Neural progenitor cell (in vitro differentiated cells): ENCODE results near the gene FMN1. TPM values are rescaled to one million over a fixed set of nuclear protein-coding genes. Genes with fewer than 3 reads are reported as not detected.

Experiments
- DNase-seq: peaks from one replicate; pipeline ENCODE4 v3.0.0-alpha.2; 2016; ENCODE audit warnings: low spot score
- H2AFZ ChIP-seq: fragments of 200-600 bp; sonication (generic); replicated peaks from 2 replicates; pipeline ENCODE4 v1.6.1; 2016; ENCODE audit warnings: antibody characterized with exemption
- H3F3A ChIP-seq: fragments of 200-600 bp; sonication (generic); 2 replicates; pipeline ENCODE4 v1.6.1; 2016; ENCODE audit warnings: antibody characterized with exemption, low read depth
- H3K27ac ChIP-seq: fragments of 200-600 bp; sonication (generic); 2 replicates; pipeline ENCODE4 v1.5.1; 2016; ENCODE audit warnings: mild to moderate bottlenecking
- H3K27me3 ChIP-seq: fragments of 200-600 bp; sonication (generic); 2 replicates; pipeline ENCODE4 v1.6.1; 2016; ENCODE audit warnings: mild to moderate bottlenecking, moderate library complexity
- H3K36me3 ChIP-seq: fragments of 200-600 bp; sonication (generic); 2 replicates; pipeline ENCODE4 v1.5.1; 2016
- H3K4me1 ChIP-seq: fragments of 200-600 bp; sonication (generic); 2 replicates; pipeline ENCODE4 v1.6.1; 2016; ENCODE audit warnings: mixed run types
- H3K4me2 ChIP-seq: fragments of 200-600 bp; sonication (generic); 2 replicates; pipeline ENCODE4 v1.6.1; 2016
- H3K4me3 ChIP-seq: fragments of 200-600 bp; sonication (generic); 2 replicates; pipeline ENCODE4 v1.5.1; 2016
- H3K79me2 ChIP-seq: fragments of 200-600 bp; sonication (generic); 2 replicates; pipeline ENCODE4 v1.6.1; 2016; ENCODE audit warnings: low read depth
- H3K9ac ChIP-seq: fragments of 200-600 bp; sonication (generic); 2 replicates; pipeline ENCODE4 v1.6.1; 2016
- H3K9me3 ChIP-seq: fragments of 200-600 bp; sonication (generic); 2 replicates; pipeline ENCODE4 v1.5.1; 2016; ENCODE audit warnings: low read depth
- H4K20me1 ChIP-seq: fragments of 200-600 bp; sonication (generic); 2 replicates; pipeline ENCODE4 v1.6.1; 2016; ENCODE audit warnings: low read depth
- H3K27ac Mint-ChIP-seq: 3 replicates; pipeline ENCODE4 v1.8.0; 2021; ENCODE audit warnings: mixed read lengths
- H3K27me3 Mint-ChIP-seq: 2 replicates; pipeline ENCODE4 v1.8.0; 2022; ENCODE audit warnings: low read depth, mild to moderate bottlenecking, inconsistent platforms, moderate library complexity, mixed read lengths; ENCODE audit not compliant: insufficient read depth
- H3K36me3 Mint-ChIP-seq: 3 replicates; pipeline ENCODE4 v1.8.0; 2021; ENCODE audit warnings: mixed read lengths
- H3K4me1 Mint-ChIP-seq: 3 replicates; pipeline ENCODE4 v1.8.0; 2021; ENCODE audit warnings: mixed read lengths
- H3K4me3 Mint-ChIP-seq: 3 replicates; pipeline ENCODE4 v1.8.0; 2021; ENCODE audit warnings: mild to moderate bottlenecking, moderate library complexity, mixed read lengths
- H3K9me3 Mint-ChIP-seq: 3 replicates; pipeline ENCODE4 v1.8.0; 2020; ENCODE audit warnings: mixed read lengths
- EZH2 ChIP-seq: fragments of 200-600 bp; sonication (generic); IDR thresholded peaks from 2 replicates; pipeline ENCODE4 v1.6.1; 2017; ENCODE audit warnings: antibody characterized with exemption, mild to moderate bottlenecking, moderate library complexity
- EZH2phosphoT487 ChIP-seq: fragments of 200-600 bp; sonication (generic); IDR thresholded peaks from 2 replicates; pipeline ENCODE4 v1.6.1; 2017; ENCODE audit warnings: antibody characterized with exemption
- total RNA-seq: library from RNA; depleted of rRNA; stranded (reverse); fragments of >200 nt; gene quantifications from 2 replicates; pipeline ENCODE4 v1.2.3, GENCODE V29; 2015; ENCODE audit warnings: low replicate concordance
- TF ChIP-seq, protein P1 (sequence below): fragments of 200-600 bp; sonication (generic); IDR thresholded peaks from 2 replicates; pipeline ENCODE4 v1.5.1; 2017; ENCODE audit warnings: antibody characterized with exemption, mild to moderate bottlenecking

Gene FMN1
- total RNA-seq, 1 donor from 2014 or later = 5.7 TPM

- H3K9ac ChIP-seq = no peak overlapping the region
- DNase-seq = no peak
- TF ChIP-seq EZH2 (no peak), EZH2phosphoT487 (no peak)
- H3K27ac Mint-ChIP-seq = no peak overlapping the region
- no peaks in the 10 kb centered on the region for H3K9me3 ChIP-seq
- peaks cover 19% of the 10 kb centered on the region for H3K4me1 Mint-ChIP-seq
- no peaks in the 10 kb centered on the region for H3K27me3 ChIP-seq
- no peak overlapping the region for H3K4me3 ChIP-seq
- no peak overlapping the region for H3K4me3 Mint-ChIP-seq
- H3K79me2 ChIP-seq = no peaks in the 10 kb centered on the region
- H3K4me1 ChIP-seq = peaks cover 29% of the 10 kb centered on the region
- peaks cover 3% of the 10 kb centered on the region for H3K27me3 Mint-ChIP-seq
- H3K4me2 ChIP-seq = no peak overlapping the region
- H3K27ac ChIP-seq = no peak overlapping the region
- H3F3A ChIP-seq = peaks cover 6% of the 10 kb centered on the region
- no peaks in the 10 kb centered on the region for H4K20me1 ChIP-seq
- no peaks in the 10 kb centered on the region for H3K36me3 ChIP-seq
- peaks cover 2% of the 10 kb centered on the region for H3K9me3 Mint-ChIP-seq
- peaks cover 2% of the 10 kb centered on the region for H3K36me3 Mint-ChIP-seq
- no peak overlapping the region for H2AFZ ChIP-seq
Observed at GRCh38 chr15:32905481-32905880, 289.0 kb downstream of the FMN1 start.

- Histone ChIP-seq H3K4me3 (no peak overlapping the region), H3K9ac (no peak overlapping the region), H2AFZ (no peak overlapping the region), H3K4me1 (peaks cover 34% of the 10 kb centered on the region), H3F3A (peaks cover 14% of the 10 kb centered on the region), H3K9me3 (no peaks in the 10 kb centered on the region), H3K36me3 (no peaks in the 10 kb centered on the region), H3K4me2 (no peak overlapping the region), H4K20me1 (no peaks in the 10 kb centered on the region), H3K79me2 (no peaks in the 10 kb centered on the region), H3K27ac (no peak overlapping the region), H3K27me3 (no peaks in the 10 kb centered on the region)
- no peak overlapping the region for H3K4me3 Mint-ChIP-seq
- H3K9me3 Mint-ChIP-seq = peaks cover 2% of the 10 kb centered on the region
- peaks cover 2% of the 10 kb centered on the region for H3K36me3 Mint-ChIP-seq
- peaks cover 20% of the 10 kb centered on the region for H3K4me1 Mint-ChIP-seq
- no peak for DNase-seq
- no peak for TF ChIP-seq EZH2phosphoT487
- TF ChIP-seq, protein P1, sequence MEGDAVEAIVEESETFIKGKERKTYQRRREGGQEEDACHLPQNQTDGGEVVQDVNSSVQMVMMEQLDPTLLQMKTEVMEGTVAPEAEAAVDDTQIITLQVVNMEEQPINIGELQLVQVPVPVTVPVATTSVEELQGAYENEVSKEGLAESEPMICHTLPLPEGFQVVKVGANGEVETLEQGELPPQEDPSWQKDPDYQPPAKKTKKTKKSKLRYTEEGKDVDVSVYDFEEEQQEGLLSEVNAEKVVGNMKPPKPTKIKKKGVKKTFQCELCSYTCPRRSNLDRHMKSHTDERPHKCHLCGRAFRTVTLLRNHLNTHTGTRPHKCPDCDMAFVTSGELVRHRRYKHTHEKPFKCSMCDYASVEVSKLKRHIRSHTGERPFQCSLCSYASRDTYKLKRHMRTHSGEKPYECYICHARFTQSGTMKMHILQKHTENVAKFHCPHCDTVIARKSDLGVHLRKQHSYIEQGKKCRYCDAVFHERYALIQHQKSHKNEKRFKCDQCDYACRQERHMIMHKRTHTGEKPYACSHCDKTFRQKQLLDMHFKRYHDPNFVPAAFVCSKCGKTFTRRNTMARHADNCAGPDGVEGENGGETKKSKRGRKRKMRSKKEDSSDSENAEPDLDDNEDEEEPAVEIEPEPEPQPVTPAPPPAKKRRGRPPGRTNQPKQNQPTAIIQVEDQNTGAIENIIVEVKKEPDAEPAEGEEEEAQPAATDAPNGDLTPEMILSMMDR = no peak
- TF ChIP-seq EZH2 = no peak
- H3K27ac Mint-ChIP-seq = no peak overlapping the region
- H3K27me3 Mint-ChIP-seq = no peaks in the 10 kb centered on the region
Observed at GRCh38 chr15:32904448-32904847, 290.1 kb downstream of the FMN1 start.

DNA sequence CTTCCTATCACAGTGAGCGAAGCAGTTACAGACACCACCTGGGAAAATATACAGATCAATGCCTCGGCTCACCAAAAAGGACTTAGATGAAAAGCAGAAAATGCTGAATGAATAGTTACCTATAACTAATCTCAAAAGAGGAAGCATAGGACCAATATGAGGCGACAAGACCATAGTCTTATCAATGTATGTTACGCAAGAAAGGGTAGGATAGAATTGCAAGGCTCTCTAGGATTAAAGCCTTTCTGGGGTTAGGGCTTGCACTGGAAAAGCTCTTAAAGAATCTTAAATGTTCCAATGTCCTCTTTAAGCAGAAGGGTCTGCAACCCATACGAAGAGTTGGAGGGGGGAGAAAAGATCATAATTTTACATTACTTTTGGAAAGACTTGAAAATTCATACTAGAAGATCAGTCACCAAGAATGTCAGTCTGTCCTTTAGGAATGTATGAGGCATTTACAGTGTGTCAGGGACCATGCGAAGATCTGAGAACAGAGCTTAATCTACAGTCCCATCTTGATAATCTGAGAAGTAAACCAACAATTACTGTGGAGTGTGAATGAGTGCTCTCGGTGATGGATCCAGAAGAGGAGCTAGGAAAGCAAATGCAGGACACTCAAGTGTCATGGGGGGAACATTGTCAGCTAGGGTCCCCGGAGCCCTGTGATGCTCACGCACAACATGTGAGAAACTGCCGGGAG is 290.8 kb downstream of the FMN1 start:
- H3K9me3 ChIP-seq = no peaks in the 10 kb centered on the region
- no peak overlapping the region for H3K27ac Mint-ChIP-seq
- no peak for DNase-seq
- H3K9ac ChIP-seq = no peak overlapping the region
- H3K9me3 Mint-ChIP-seq = peaks cover 2% of the 10 kb centered on the region
- no peaks in the 10 kb centered on the region for H3K27me3 ChIP-seq
- H3K36me3 ChIP-seq = no peaks in the 10 kb centered on the region
- H3K4me3 Mint-ChIP-seq = peak overlapping the region; percentile 10
- H3K4me1 Mint-ChIP-seq = peaks cover 24% of the 10 kb centered on the region
- no peak overlapping the region for H3K4me2 ChIP-seq
- H3K4me1 ChIP-seq = peaks cover 33% of the 10 kb centered on the region
- H2AFZ ChIP-seq = no peak overlapping the region
- H3K4me3 ChIP-seq = no peak overlapping the region
- H3K27ac ChIP-seq = no peak overlapping the region
- no peaks in the 10 kb centered on the region for H4K20me1 ChIP-seq
- peaks cover 2% of the 10 kb centered on the region for H3K36me3 Mint-ChIP-seq
- peaks cover 21% of the 10 kb centered on the region for H3F3A ChIP-seq
- TF ChIP-seq, protein P1 = no peak
- TF ChIP-seq EZH2phosphoT487 (no peak), EZH2 (no peak)
- no peaks in the 10 kb centered on the region for H3K27me3 Mint-ChIP-seq
- H3K79me2 ChIP-seq = no peaks in the 10 kb centered on the region

DNA sequence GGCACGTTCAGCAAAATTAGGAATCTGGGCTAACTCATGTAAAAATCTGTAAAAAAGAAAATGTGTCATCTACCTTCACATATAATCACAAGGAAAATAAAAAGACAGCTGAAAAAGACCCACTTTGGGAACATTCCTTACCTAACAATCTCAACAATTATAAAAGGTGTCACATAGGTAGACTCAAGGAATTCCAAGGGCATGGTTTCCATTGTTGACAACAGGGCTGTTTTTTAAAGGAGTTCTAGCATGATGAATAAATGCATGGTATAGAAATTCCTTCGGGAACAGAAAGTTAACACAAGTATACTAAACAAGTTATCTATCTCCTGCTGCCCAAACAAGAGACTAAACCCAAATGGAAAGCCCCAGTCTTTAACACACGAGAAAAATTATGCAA is 292.5 kb downstream of the FMN1 start:
- Mint-ChIP-seq H3K4me1 (peaks cover 29% of the 10 kb centered on the region), H3K27ac (no peak overlapping the region), H3K27me3 (no peaks in the 10 kb centered on the region), H3K9me3 (peaks cover 2% of the 10 kb centered on the region), H3K4me3 (no peak overlapping the region), H3K36me3 (peaks cover 2% of the 10 kb centered on the region)
- Histone ChIP-seq H3K27me3 (no peaks in the 10 kb centered on the region), H3K4me3 (no peak overlapping the region), H2AFZ (no peak overlapping the region), H3K27ac (no peak overlapping the region), H3K79me2 (no peaks in the 10 kb centered on the region), H3K36me3 (no peaks in the 10 kb centered on the region), H4K20me1 (no peaks in the 10 kb centered on the region), H3K9ac (no peak overlapping the region), H3K9me3 (no peaks in the 10 kb centered on the region), H3K4me2 (no peak overlapping the region), H3K4me1 (peaks cover 42% of the 10 kb centered on the region), H3F3A (peaks cover 38% of the 10 kb centered on the region)
- no peak for DNase-seq
- TF ChIP-seq, protein P1 = no peak
- TF ChIP-seq EZH2 (no peak), EZH2phosphoT487 (no peak)
